ENCODE data around the gene RAB40B. TPM values are rescaled to one million over a fixed set of nuclear protein-coding genes. Genes with fewer than 3 reads are reported as not detected.

The RAB40B gene
- total RNA-seq, 1 donor from 2014 or later, result 45.5 TPM

DNA sequence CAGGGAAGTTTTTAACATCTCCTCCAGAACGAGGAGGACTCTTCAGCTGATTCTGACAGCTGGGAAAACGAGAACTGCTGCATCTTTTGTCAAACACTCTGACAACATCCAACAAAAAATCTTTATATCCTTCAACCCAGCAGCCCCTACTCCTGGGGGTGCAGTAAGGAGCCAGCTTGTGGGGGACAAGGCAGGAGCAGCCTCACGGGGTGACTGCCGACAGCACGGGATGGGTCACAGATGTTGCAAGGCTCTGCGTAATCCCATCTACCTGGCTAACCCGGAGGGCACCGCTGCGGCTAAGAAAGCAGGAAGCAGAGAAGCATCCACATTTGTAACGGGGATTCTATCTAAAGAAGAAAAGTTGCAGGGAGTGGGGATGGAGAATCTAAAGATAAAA lies 78.9 kb downstream of the RAB40B start:
- no peak for DNase-seq (ENCODE audit: low read depth)

DNA sequence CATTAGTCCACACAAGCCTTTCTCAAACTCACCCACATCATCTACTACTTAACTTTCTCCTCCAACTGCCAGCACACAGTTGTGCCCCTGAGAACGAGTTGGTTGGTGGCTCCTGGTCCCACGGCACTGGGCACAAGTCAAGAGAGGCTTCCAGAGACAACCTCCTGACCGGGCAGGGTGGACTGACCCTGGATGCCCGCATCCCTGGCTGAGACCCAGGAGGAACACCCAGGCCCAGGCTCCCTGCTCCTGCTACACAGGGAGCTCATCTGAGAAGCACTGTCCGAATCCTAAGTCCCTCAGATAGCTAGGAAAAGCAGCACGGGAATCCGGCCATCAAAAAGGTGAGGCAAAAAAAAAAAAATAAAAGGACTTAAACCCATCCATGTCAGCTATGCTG lies 79.3 kb downstream of the RAB40B start:
- DNase-seq (ENCODE audit: low read depth), result no peak

DNA sequence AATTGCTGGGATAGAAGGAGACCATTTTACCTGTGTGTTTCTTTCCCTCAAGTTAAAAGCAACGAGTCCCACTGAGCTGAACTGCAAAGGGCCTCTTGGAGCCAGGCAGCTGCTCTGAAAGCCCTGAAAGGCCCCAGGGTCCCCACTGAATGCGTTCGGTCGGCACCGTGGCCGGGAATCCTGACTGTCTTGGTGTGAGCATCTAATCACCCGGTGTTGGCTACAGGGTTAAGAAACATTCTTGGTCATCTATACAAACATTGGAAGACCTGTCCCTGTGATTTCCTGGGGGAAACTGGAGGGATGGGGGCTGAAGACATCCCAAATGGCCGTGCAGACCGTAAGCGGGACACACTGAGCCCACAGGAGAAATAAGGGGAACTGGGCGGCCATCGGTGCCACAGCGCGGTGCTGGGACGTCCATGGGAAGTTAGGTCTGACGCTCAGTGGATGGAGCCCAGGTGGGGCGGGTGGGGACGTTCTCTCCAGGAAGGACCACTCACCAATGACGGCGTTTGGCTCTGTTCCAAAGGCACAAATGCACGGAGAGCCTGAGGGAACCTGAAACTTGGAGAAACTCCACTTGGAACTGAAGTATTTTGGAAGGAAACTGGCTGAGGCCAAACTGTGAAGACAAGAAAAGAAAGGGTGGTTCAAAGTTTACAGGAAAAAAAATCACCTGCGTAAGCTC lies 82.3 kb downstream of the RAB40B start:
- no peak for DNase-seq (ENCODE audit: low read depth)

DNA sequence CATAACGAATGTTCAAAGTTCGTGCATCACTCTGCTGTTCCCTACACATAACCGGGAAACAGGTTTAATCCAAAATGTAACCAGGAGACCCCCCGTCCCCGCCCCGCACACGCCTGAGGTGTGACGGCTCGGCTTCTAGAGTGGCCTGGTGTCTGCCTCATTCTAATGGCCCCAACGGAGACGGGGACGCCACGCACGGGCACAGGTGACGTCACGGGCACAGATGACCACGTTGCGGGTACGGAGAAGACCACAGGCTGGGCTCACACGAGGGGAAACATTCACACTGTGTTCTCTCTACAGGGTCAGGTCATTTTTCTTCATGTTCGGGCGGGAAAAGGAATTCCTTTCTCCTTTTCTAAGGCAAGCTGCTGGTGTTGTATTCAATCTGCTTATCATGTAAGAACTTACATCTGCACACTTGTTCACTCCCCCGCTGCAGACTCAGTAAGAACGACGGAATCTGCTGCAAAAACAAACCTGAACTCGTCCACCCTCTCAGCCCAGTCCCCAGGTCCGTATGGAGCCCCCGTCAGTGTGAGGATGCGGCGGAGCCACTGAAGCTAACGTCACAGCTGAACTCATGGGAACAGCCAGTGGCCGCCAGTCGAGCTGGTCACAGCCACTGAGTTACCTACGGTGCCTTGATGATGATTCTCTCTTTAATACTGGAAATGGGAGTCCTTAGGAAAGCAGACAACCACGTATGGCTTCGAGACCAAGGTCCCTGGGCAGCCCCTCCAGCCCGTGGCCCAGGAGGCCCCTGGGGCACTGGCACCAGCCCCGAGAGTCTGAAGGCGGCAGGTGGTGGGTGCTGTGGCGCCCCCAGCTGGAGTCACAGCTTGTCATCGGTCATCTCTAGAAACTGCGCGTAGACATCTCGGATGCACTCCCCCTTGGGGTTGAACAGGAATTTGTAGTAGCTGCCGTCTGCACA lies 83.1 kb downstream of the RAB40B start:
- no peak for DNase-seq (ENCODE audit: low read depth)

DNA sequence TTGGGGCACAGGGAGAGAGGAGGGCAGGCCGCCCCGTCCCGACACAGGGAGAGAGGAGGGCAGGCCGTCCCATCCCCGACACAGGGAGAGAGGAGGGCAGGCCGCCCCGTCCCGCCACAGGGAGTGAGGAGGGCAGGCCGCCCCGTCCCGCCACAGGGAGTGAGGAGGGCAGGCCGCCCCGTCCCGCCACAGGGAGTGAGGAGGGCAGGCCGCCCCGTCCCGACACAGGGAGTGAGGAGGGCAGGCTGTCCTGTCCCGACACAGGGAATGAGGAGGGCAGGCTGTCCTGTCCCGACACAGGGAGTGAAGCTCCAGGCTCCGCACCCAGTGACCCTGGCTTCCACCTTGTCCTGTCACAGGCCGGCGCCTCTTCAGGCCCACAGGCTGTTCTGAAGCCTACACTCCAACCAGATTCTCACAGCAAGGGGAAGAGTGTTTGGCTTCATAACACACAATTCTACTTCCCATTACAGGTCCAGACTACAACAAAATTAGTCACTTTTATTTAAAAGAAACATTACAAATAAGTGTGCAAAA lies 84.3 kb downstream of the RAB40B start:
- DNase-seq (ENCODE audit: low read depth), result no peak

DNA sequence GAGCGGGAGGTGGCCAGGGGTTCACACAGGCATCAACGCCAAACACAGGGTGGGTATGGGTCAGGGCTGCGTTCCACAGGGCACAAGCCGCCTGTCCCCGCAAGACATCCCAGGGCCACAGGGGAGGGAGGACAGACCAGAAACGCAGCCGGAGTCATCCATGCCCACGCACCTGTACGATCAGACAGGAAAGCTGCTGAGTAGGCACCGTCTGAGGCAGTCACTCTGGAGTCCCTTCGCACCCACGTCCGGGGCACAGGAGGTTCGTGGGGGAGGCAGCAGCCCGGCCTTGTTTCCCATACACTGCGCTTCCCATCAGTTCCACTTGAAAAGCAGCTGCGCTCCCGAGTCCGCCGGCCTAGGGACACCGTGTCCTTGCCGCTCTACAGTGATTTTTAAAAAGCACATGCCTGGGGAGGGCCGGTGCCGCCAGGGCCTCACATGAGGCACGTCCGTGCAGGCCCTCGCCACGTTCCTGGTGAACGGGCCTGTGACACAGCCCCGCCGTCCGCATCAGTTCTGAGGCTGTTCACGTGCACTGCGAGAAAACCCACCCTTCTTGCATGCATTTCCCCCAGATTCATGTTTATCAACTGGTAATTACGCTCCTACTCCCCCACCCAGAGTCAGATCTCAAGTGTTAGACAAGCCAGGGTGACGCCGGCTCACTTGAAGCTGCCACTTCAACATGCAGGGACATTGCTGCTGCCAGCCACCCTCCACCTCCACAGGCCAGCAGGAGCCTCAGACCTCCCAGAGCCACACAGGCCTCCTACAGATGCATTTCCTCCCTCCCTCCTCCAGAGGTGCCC lies 85.0 kb downstream of the RAB40B start:
- DNase-seq (ENCODE audit: low read depth), result no peak

DNA sequence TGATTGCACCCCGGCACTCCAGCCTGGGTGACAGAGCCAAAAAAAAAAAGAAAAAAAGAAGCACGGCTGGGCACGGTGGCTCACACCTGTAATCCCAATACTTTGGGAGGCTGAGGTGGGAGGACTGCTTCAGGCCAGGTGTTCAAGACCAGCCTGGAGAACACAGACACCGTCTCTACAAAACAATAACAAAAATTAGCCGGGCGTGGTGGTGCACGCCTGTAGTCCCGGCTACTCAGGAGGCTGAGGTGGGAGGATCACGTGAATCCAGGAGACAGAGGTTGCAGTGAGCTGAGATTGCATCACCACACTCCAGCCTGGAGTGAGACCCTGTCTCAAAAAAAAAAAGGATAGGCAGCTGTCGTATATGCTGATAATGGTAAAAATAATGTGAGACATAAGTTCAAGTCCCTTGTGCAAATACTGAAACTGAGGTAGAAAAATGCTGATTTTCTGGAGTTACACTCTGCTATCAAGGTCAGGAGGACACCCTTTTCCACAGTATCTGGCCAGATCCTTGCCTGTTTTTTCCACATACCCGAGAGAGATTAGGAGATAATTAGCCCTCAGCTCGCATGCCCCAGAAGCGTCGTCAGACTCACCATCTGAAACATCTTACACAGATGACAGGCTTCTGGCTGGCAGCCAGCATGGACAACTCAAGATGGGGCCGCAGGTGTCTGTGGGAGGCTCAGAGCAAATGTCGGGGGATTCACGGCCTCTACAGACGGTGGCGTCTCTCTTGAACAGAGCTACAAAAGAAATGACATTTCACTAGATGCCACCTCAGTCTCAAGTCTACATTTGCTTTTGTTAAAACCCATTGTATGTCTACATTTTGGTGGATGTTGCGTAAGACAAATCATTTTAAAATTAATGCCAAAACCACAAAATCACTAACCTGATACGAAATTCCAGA lies 87.1 kb downstream of the RAB40B start:
- DNase-seq (ENCODE audit: low read depth), result no peak

DNA sequence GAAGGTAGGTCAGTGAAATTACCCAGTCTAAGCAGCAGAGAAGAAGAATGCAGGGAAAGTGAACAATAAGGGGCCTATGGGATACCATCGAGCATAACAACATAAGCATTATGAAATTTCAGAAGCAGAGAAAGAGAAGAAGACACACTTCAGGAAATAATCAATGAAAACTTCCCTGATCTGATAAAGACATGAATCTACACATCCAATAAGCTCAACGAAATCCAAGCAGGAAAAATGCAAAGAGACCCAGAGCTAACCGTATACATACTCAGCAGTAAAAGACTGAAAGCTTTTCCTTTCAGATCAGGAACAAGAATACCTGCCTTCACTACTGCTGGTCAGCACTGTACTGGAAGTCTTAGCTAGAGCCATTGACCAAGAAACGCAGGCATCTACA lies 88.8 kb downstream of the RAB40B start:
- no peak for DNase-seq (ENCODE audit: low read depth)

DNA sequence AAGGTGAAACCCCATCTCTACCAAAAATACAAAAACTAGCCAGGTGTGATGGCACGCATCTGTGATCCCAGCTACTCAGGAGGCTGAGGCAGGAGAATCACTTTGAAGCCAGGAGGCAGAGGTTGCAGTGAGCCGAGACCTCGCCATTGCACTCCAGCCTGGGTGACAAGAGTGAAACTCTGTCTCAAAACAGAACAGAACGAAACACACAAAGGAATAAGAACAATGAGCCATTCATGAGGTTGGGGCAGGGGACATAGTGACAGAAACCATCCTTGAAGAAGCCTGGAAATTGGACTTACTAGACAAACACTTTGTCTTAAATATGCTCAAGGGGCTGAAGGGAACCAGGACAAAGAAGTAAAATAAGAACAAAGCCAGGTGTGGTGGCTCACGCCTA lies 89.7 kb downstream of the RAB40B start:
- no peak for DNase-seq (ENCODE audit: low read depth)

DNA sequence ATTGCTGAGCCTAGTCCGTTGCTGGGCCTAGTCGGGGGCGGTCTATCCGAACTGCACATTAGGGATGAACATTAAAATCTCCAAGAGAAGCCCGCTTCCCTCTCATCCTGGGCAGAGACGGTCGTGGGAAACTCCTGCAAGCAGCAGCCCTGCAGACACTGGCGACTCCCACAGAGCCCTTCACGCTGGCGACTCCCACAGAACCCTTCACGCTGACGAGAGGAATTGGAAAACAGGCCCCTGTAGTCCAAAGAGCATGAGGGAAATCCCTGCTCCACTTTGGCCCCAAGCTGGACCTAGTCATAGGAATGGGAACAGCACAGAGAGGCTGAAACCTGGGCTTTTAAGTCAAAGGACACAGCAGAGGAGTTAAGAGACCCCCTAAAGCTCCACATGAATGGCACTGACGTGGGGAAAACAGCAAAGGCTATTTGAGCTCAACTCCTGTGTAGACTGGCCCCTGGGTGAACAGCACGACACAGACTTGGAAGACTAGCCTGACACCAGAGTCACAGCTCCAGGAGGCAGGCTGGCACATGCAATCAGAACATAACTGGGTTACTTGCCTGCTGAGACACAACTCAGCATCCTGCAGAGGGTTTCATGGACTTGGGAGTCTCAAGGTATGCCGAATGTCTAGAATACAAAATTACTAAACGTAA lies 92.4 kb downstream of the RAB40B start:
- no peak for DNase-seq (ENCODE audit: low read depth)

Small RNA genes lying within 50 kb of the gene (microRNA-seq; reads per million reads assigned to microRNA genes)
- gene MIR4525, result 0.48 reads per million

Other genes starting within 250 kb of the RAB40B start
- 59.0 and 62.2 TPM in 2 replicates for gene CYBC1, start 247.9 kb downstream of the RAB40B start, total RNA-seq
- gene NARF, start 240.0 kb downstream of the RAB40B start, total RNA-seq, result 55.4 and 66.1 TPM in 2 replicates
- 34.8 and 53.8 TPM in 2 replicates for gene FOXK2, start 179.0 kb downstream of the RAB40B start, total RNA-seq
- gene WDR45B, start 50.3 kb downstream of the RAB40B start, total RNA-seq, result 88.2 and 97.7 TPM in 2 replicates
- 17.8 and 20.3 TPM in 2 replicates for gene FN3KRP, start 18.0 kb upstream of the RAB40B start, total RNA-seq
- 0.21 and 0.42 TPM in 2 replicates for gene FN3K, start 36.9 kb upstream of the RAB40B start, total RNA-seq
- gene TBCD, start 53.4 kb upstream of the RAB40B start, total RNA-seq, result 25.4 and 33.8 TPM in 2 replicates
- gene ZNF750, start 141.3 kb upstream of the RAB40B start, total RNA-seq, result not detected in 2 replicates

Data from myocyte (in vitro differentiated cells).